Keratinocyte (primary cell): ENCODE results near the gene ATE1. TPM values are rescaled to one million over a fixed set of nuclear protein-coding genes. Genes with fewer than 3 reads are reported as not detected.

Experiments used
- DNase-seq: peaks from one replicate; pipeline ENCODE4 v3.0.0-alpha.2; 2011; ENCODE audit warnings: low read depth, missing footprints, low spot score
- FAIRE-seq: peaks from 2 replicates; lab custom pipeline; 2011; peaks lifted over from hg19 to GRCh38; lab: Jason Lieb, UNC
- H2AFZ ChIP-seq: 2 replicates; pipeline ENCODE4 v1.6.0; 2012; ENCODE audit warnings: low read length, control low read depth, inconsistent platforms; ENCODE audit not compliant: control insufficient read depth
- H3K27ac ChIP-seq: 2 replicates; pipeline ENCODE4 v1.5.1; 2011; ENCODE audit warnings: low read length; ENCODE audit not compliant: control insufficient read depth, insufficient read depth
- H3K27me3 ChIP-seq: 3 replicates; pipeline ENCODE4 v1.6.0; 2011; ENCODE audit warnings: low read length; ENCODE audit not compliant: control insufficient read depth, insufficient read depth; ENCODE audit errors: extremely low read depth
- H3K36me3 ChIP-seq, 2 experiments: 2 replicates in 1 of 2; 3 replicates in 1 of 2; pipeline ENCODE4 v1.5.1; 2011; ENCODE audit warnings: low read length in 2 of 2, mild to moderate bottlenecking in 1 of 2; ENCODE audit not compliant: control insufficient read depth in 2 of 2, insufficient read depth in 2 of 2; ENCODE audit errors: extremely low read depth in 1 of 2
- H3K4me1 ChIP-seq: 3 replicates; pipeline ENCODE4 v1.5.1; 2011; ENCODE audit warnings: low read length; ENCODE audit not compliant: control insufficient read depth, insufficient read depth; ENCODE audit errors: extremely low read depth
- H3K4me2 ChIP-seq: 3 replicates; pipeline ENCODE4 v1.6.0; 2011; ENCODE audit warnings: low read depth, low read length; ENCODE audit not compliant: control insufficient read depth, insufficient read depth; ENCODE audit errors: extremely low read depth
- H3K4me3 ChIP-seq, 3 experiments: fragments of 200-600 bp in 1 of 3; sonication (generic) in 1 of 3; 2 replicates in 2 of 3; 3 replicates in 1 of 3; pipeline ENCODE4 v1.5.1; 2011 to 2016; ENCODE audit warnings: low read length in 3 of 3, mild to moderate bottlenecking in 3 of 3, control low read depth in 2 of 3, inconsistent platforms in 1 of 3, low read depth in 1 of 3, mixed read lengths in 1 of 3, mixed run types in 1 of 3, moderate library complexity in 1 of 3; ENCODE audit not compliant: control insufficient read depth in 2 of 3, insufficient read depth in 2 of 3; ENCODE audit errors: extremely low read depth in 1 of 3
- H3K79me2 ChIP-seq: 2 replicates; pipeline ENCODE4 v1.6.0; 2012; ENCODE audit warnings: low read length; ENCODE audit not compliant: control insufficient read depth, insufficient read depth
- H3K9ac ChIP-seq: 3 replicates; pipeline ENCODE4 v1.6.0; 2011; ENCODE audit warnings: low read length; ENCODE audit not compliant: control insufficient read depth, insufficient read depth; ENCODE audit errors: extremely low read depth
- H3K9me1 ChIP-seq: 3 replicates; pipeline ENCODE4 v1.6.0; 2011; ENCODE audit warnings: low read length; ENCODE audit not compliant: control insufficient read depth, insufficient read depth; ENCODE audit errors: extremely low read depth
- H3K9me3 ChIP-seq: 2 replicates; pipeline ENCODE4 v1.5.1; 2012; ENCODE audit warnings: low read depth, low read length; ENCODE audit not compliant: control insufficient read depth
- H4K20me1 ChIP-seq: 3 replicates; pipeline ENCODE4 v1.6.0; 2011; ENCODE audit warnings: low read length; ENCODE audit not compliant: control insufficient read depth, insufficient read depth; ENCODE audit errors: extremely low read depth
- CTCF ChIP-seq, 3 experiments: IDR thresholded peaks in 1 of 3; conservative IDR thresholded peaks in 1 of 3; optimal IDR thresholded peaks in 1 of 3; 2 replicates in 2 of 3; 3 replicates in 1 of 3; pipeline versions ENCODE3 to v1.5.1; 2011; ENCODE audit warnings: low read length in 3 of 3, mild to moderate bottlenecking in 3 of 3, moderate library complexity in 2 of 3, control low read depth in 1 of 3, inconsistent platforms in 1 of 3; ENCODE audit not compliant: insufficient read depth in 2 of 3; ENCODE audit errors: extremely low read depth in 1 of 3
- EZH2 ChIP-seq: IDR thresholded peaks from one replicate; pipeline ENCODE4 v1.6.1; 2012; ENCODE audit warnings: inconsistent platforms, mild to moderate bottlenecking, low read length, moderate library complexity
- dilution Hi-C: fragments of 300-500 bp; cut with MboI; formaldehyde crosslinking; loops from one replicate; pipeline ENCODE4 v1.7.0; 2020; ENCODE audit warnings: low sequenced_read_pairs; ENCODE audit not compliant: extremely low pct_ligation_motif_present
- polyA plus RNA-seq, 5 experiments: library from polyadenylated mRNA; depleted of rRNA in 3 of 5; stranded (reverse) in 3 of 5; stranded (forward) in 1 of 5; unstranded in 1 of 5; fragments of >200 nt; gene quantifications; 1 replicate in 1 of 5; 2 replicates in 3 of 5; 3 replicates in 1 of 5; pipeline versions ENCODE4 v1.2.1 to v1.2.3, GENCODE V29; 2011 to 2012; ENCODE audit warnings: missing spikeins in 2 of 5, low read depth in 1 of 5, low replicate concordance in 1 of 5

Gene ATE1
- polyA plus RNA-seq, 1 donor (not counting 4 experiments of a cell fraction or from before 2014, with no cell fraction given), result 14.9 TPM

- FAIRE-seq (no peak), DNase-seq (no peak)
- H4K20me1 ChIP-seq, result no peaks in the 10 kb centered on the region
- TF ChIP-seq EZH2, result no peak
- H3K4me3 ChIP-seq, result no peak overlapping the region
- H3K9me3 ChIP-seq, result no peaks in the 10 kb centered on the region
- no peaks in the 10 kb centered on the region for H3K79me2 ChIP-seq
- H3K9me1 ChIP-seq, result no peaks in the 10 kb centered on the region
- no peak overlapping the region for H3K9ac ChIP-seq
- H3K4me2 ChIP-seq, result no peak overlapping the region
- peaks cover 3% of the 10 kb centered on the region in 2 experiments for H3K36me3 ChIP-seq
- H3K27me3 ChIP-seq, result no peaks in the 10 kb centered on the region
- no peaks in the 10 kb centered on the region for H3K4me1 ChIP-seq
- no peak overlapping the region for H3K27ac ChIP-seq
- no peak overlapping the region for H2AFZ ChIP-seq
- dilution Hi-C loops, result no loop called here
Measured at GRCh38 chr10:121741248-121741792, 186.5 kb downstream of the ATE1 start.

- H3K4me3 ChIP-seq, result no peak overlapping the region
- H3K36me3 ChIP-seq, result peaks cover 3% of the 10 kb centered on the region in 2 experiments
- H3K9me3 ChIP-seq, result no peaks in the 10 kb centered on the region
- no peak overlapping the region for H2AFZ ChIP-seq
- H3K27ac ChIP-seq, result no peak overlapping the region
- H3K27me3 ChIP-seq, result no peaks in the 10 kb centered on the region
- H4K20me1 ChIP-seq, result no peaks in the 10 kb centered on the region
- FAIRE-seq, result no peak
- H3K4me2 ChIP-seq, result no peak overlapping the region
- H3K4me1 ChIP-seq, result no peaks in the 10 kb centered on the region
- H3K9ac ChIP-seq, result no peak overlapping the region
- TF ChIP-seq CTCF (optimal IDR thresholded peaks at IDR 0.05 in 1 of 3, IDR thresholded peaks at IDR 0.05 in 1 of 3, conservative IDR thresholded peaks at IDR 0.05 in 1 of 3; ENCODE audit: extremely low read depth in 1 of 3, insufficient read depth in 2 of 3, low read length in 3 of 3), result no peak
- no peak for TF ChIP-seq EZH2
- no peak for DNase-seq
- H3K79me2 ChIP-seq, result no peaks in the 10 kb centered on the region
- H3K9me1 ChIP-seq, result no peaks in the 10 kb centered on the region
- dilution Hi-C loops, result no loop called here
Measured at GRCh38 chr10:121740069-121740468, 187.8 kb downstream of the ATE1 start.

GRCh38 chr10:121739114-121739513 is 188.7 kb downstream of the ATE1 start:
- Histone ChIP-seq H3K27ac (no peak overlapping the region), H3K4me1 (no peaks in the 10 kb centered on the region), H3K27me3 (no peaks in the 10 kb centered on the region), H3K4me3 (no peak overlapping the region), H3K79me2 (no peaks in the 10 kb centered on the region), H3K9me1 (no peaks in the 10 kb centered on the region), H3K36me3 (peaks cover 3% of the 10 kb centered on the region in 2 experiments), H3K9ac (no peak overlapping the region), H2AFZ (no peak overlapping the region), H4K20me1 (no peaks in the 10 kb centered on the region), H3K4me2 (no peak overlapping the region), H3K9me3 (no peaks in the 10 kb centered on the region)
- FAIRE-seq, result no peak
- dilution Hi-C loops, result no loop called here
- DNase-seq, result no peak
- TF ChIP-seq CTCF (optimal IDR thresholded peaks at IDR 0.05 in 1 of 3, IDR thresholded peaks at IDR 0.05 in 1 of 3, conservative IDR thresholded peaks at IDR 0.05 in 1 of 3; ENCODE audit: extremely low read depth in 1 of 3, insufficient read depth in 2 of 3, low read length in 3 of 3) (no peak), EZH2 (no peak)
